Measurements from ENCODE around the gene LDHAL6B. TPM values are rescaled to one million over a fixed set of nuclear protein-coding genes. Genes with fewer than 3 reads are reported as not detected.
"Not testable (repeated sequence)": the region's sequence is repeated elsewhere in the genome, so short reads cannot be mapped to it uniquely, and the experiment has no call there.

LDHAL6B gene
- not detected in 2 replicates for total RNA-seq (2014; rRNA removed; shearing (Covaris generic))

DNA sequence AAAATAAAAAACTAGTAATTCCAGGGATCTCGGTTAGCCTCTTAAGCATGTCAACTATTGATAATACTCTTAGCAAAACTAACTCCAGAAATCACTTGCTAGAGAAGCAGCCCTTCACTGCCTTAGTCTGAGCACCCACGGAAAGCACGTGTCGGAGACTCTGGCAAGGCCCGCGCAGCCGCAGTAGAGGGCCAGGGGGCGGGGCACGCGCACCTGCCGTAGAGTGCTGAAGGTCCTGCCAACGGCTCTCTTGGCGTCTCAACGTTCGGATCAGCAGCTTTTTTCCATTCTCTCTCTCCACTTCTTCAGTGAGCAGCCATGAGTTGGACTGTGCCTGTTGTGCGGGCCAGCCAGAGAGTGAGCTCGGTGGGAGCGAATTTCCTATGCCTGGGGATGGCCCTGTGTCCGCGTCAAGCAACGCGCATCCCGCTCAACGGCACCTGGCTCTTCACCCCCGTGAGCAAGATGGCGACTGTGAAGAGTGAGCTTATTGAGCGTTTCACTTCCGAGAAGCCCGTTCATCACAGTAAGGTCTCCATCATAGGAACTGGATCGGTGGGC lies at the start of gene LDHAL6B:
TSS of gene LDHAL6B (plus strand) at position 221 of the 561 bp plus-strand sequence. CDS start at position 319, 98 bp downstream.
- no peak for DNase-seq (ENCODE audit: low spot score)

DNA sequence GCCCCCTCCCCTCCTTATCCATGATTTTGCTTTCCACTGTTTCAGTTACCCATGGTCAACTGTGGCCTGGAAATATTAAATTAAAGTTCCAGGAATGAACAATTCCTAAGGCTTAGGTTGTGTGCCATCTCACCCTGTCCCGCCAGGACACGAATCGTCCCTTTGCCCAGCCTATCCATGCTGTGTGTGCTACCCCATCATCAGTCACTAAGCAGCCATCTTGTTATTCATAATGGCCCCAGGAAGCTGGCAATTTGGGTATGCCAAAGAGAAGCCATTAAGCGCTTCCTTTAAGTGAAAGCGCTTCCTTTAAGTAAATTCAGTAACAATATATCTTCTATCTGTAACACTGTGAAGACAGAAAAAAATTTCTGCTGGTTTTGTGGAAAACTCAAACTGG lies 49.2 kb upstream of the LDHAL6B start:
- DNase-seq (ENCODE audit: low spot score), result no peak

DNA sequence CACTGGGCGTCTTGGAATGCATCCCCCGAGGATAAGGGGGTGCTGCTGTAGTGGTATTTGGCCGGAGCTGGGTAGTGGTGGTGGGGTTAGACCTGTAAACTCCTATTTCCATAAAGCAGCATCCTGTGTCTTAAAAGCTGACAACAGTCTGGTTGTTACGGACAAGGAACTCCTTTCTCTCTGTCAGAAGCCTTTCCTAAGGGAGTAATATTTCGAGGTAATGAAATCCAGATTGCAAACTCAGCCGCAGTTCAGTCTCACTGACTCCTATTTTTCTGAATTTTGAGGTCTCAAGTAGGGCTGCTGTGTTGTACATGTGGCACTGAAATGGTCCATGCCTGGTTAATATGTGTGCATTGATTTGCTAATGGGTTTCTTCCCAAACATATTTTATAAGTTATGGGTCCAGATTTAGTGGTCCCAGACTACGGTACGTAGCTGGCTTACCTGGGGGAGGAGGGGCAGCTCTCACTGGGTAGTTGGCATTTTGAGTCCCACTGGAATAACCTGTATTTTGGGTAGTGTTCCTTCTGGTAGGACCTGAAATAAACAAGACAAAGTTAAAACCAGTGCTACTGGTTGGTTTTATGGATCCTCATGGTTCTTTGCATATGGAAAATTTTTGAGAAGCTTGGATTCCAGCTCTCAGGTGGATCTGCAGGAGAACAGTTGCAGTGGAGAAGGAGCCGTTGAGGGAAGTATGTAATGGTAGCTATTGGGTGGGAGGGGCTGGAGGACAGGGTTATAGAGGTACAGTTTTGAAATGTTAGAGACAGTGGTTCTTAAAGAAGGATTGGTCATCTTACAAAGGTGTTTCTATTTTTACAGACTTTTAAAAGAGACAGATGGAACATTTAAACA lies 48.6 kb upstream of the LDHAL6B start:
- DNase-seq (ENCODE audit: low spot score), result no peak

DNA sequence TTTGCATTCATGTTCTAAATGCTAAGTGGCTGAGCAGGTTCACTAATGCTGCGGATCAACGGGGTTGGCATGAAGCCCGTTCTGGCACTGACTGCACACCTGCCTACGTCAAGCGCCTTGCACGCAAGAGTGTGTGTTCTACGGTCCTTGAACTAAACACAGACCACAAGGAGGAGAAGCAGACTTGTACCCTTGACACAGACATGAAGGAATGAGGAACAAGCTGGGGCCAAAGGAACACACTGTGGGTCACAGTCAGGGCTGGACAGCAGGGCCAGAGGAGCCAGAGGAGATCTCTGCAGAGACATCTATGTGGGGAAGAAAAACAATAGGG lies 48.0 kb upstream of the LDHAL6B start:
- no peak for DNase-seq (ENCODE audit: low spot score)

DNA sequence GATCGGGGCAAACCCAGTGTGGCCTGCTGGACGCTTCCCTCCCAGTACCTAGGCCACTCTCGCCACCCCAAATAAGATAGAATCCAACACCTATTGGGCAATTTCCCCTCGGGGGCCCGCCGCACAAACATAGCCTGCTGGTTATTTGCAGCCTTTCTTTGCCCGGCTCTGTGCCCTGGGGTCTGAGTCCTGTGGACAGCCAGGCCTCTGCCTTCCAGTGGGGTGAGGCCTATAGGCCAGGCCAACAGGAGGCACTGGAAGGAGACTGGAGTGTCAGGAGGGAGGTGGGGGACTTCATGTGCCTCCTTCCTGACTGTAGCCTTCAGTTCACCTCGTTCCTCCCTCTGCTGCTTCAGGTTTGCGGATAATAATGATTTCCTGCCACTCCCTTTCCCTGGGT lies 47.4 kb upstream of the LDHAL6B start:
- DNase-seq (ENCODE audit: low spot score), result no peak

DNA sequence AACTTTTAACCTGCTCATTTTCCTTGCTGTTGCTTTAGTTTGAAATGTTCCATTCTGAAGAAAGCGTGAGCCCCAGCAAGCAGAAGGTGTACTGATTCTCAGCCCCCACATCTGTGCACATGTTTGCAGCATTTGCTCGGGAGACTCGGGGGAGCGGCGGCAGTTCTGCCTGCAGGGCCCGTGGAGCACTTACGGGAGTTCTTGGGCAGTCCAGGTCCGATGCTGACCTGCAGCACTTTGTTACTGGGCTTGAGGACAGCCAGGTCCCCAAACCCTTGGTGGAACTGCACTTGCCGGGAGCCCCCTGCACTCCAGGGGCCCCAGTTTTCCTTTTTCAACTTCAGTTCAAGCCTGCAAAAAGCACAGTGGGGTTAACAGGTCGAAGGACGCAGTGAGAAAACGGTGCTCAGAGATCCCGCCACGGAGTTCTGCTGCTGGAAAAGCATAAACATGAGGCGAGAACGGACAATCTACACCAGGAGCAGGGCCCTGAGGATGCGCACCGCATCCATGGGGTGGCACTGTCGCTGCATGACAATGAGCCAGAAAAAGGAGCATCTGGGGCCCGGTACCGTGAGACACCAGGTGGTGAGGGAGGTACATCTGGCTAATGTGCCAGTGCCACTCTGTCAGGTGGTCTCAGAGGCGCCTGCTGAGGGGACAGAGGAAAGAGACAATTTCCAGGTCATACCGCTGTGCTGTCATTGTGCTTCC lies 45.6 kb upstream of the LDHAL6B start:
- DNase-seq (ENCODE audit: low spot score), result no peak

DNA sequence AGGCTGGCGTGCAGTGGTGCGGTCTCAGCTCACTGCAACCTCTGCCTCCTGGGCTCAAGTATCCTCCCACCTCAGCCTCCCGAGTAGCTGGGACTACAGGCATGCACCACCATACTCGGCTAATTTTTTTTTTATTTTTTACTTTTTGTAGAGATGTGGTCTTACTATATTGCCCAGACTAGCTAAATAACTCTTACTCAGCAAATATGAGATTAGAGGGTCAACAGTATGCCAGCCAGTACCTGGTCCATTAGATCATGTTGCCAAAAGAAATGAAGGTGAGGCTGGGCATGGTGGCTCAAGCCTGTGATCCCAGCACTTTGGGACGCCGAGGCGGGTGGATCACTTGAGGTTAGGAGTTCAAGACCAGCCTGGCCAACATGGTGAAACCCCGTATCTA lies 44.6 kb upstream of the LDHAL6B start:
- DNase-seq (ENCODE audit: low spot score), result not testable (repeated sequence)

DNA sequence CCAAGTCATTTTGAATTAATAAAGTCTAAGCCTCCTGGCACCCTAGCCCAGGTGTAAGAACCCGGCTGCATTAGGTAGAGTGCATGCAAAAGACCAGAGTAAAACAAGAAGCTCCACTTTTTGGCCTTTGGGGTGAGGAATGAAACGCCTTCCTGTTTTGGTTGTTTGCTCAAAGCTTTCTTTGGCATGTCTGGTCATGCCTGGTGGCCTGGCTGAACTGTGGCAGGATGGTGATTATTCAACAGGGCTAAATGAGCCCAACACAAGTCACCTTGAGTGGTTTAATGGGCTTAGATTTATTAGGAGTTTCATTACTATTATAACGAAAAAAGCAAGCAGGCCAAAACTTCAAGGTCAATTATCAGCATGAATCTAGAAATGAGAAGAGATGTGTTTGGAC lies 40.9 kb upstream of the LDHAL6B start:
- DNase-seq (ENCODE audit: low spot score), result no peak

DNA sequence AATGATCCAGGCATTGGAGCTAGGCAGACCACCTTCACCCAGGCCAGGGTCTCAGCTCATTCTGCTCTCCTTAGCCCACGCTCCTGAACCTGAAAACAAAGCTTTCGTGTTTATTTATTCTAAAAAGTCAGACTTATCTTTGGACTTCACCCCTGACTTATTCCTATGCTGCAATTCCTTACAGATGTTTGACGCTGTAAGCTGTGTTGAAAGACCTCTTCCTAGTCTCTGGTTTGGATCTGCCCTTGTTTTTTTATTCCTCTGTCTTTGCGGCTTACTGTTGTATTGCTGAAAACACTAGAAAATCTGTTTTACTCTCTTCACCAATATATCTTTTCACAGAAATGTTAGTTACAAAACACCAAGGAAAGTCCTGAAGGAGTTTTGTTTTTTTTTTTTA lies 40.5 kb upstream of the LDHAL6B start:
- DNase-seq (ENCODE audit: low spot score), result no peak

DNA sequence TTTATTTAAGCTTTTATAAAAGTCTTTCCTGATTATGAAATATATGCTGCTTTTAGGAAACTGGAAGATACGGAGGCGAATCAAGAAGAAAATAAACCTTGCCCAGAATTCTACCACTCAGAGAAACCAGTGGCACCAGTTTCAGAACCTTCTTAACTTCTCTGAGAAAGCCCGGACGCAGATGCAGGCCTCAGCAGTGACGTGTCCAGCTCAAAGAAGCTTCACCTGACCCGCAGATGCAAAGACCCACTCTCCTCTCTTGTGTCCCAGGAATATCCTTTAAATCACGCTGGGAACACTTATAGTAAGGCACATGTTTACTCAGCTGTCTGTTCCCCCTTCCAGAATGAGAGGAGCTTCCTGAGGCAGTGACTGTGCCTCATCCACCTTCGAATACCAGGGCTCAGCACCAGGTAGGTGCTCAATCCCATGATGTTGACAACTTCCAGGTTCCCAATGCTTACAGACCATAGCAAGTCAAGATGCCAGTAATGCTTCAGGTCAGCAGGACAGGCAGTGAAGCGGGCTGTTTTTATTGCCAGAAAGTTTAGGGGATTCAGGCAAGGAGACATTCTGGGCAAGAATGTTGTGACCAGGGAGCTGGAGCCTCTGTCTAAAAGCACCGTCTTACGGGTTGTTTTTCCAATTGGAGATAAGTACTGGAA lies 39.9 kb upstream of the LDHAL6B start:
- DNase-seq (ENCODE audit: low spot score), result no peak

DNA sequence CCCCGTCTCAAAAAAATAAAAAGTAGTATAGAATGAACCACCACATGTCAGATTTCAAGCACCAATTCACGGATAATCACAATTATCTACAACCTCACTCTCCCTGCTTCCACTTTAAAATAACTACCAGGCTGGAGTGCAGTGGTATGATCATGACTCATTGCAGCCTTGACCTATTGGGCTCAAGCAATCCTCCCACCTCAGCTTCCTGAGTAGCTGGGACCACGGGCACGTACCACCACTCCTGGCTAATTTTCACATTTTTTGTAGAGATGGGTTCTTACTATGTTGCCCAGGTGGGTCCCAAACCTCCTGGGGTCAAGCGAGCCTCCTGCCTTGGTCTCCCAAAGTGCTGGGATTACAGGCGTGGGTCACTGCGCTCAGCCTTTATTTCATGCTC lies 38.1 kb upstream of the LDHAL6B start:
- peak; percentile 48 for DNase-seq (ENCODE audit: low spot score)

DNA sequence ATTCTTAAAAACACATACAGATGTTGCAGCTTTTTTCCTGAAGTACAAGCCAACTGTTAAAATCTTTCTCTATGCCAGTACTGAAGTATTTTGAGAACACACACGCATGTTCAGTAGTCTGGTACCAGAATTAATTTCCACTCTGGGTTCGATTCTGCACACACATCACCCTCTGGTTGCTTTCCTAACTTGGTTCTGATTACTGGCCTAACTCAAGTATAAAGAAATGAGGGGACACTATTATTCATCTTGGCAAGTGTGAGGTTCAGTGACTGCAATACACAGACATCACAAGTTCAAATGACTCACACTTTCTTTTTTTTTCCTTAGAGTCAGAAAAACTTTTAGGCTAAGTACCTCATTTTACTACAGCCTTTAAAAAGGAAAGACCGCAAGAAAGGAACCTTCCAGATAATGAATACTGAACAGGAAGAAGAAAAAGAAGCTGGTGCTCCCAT lies 37.4 kb upstream of the LDHAL6B start:
- DNase-seq (ENCODE audit: low spot score), result peak; percentile 58

DNA sequence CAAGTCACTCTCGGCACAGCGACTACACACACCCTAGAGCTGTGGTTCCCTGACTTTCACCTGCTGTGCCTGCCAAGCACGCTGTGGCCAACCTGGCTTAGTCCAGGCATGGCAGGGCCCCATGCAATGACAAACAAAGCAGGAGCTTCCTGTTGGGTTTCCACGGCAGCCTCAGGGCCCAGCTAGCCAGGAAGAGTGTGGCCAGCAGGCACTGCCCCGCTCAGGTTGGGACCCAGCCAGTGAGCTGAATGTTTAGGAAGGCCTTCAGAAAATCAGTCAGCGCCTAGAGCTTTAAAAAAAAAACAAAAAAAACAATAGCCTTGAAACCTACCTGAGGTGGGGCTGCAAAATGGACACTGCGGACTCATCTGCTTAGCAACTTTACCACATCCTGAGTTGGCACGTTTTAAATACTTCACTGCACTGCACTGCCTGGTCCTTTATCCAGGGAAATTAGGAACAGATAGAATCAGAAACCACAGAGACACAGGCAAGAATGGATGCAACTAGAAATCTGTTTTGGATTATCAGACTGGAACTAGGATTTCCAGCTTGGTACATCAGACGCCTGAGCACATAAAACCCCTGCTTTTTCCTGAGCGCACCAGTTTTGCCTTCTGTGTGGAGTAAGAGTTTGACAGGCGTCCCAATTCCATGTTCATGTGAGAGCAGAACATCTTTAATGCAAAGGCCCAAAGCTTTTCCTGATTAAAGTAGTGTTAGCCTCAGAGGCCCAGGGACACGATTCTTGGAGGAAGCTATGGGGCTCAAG lies 36.2 kb upstream of the LDHAL6B start:
- peak; percentile 92 for DNase-seq (ENCODE audit: low spot score)

DNA sequence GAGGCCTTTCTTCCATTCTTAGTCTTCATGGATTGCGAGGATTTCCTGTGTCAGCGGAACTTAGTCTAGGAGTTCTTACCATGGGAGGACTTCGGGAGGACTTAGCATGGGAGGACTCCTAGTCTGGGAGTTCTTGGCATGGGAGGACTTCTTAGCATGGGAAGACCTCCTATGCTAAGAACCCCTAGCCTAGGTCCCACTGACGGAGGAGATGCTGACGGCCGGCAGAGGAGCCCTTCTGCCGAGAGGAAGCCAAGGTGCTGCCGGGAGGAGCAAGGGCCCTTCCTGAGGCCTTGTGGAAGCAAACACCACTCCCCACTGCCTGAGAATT lies 35.6 kb upstream of the LDHAL6B start:
- DNase-seq (ENCODE audit: low spot score), result no peak

DNA sequence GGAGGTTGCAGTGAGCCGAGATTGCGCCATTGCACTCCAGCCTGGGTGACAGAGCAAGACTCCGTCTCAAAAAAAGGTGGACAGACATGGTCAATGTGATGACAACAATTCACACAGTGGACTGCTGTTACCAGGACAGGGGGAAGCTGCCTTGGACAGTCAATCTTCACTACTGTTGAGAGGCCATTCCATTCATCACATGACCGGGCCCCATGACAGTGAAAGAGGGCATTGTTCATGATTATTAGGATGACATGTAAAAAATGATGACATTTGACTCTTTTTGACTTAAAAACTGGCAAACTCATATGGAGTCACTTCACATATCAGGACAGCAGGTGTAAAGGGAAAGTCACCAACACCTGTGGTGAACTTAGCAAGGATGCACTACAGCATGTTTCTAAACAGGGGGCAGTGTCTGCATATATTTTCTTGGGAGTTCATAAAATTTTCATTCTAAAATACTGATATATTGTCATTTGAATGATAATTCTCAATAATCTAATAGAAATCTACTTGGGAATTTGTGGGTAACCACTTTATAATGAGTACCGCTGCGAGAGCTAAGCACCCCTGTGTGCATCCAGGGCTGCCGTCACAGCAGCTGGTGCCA lies 34.2 kb upstream of the LDHAL6B start:
- DNase-seq (ENCODE audit: low spot score), result no peak

DNA sequence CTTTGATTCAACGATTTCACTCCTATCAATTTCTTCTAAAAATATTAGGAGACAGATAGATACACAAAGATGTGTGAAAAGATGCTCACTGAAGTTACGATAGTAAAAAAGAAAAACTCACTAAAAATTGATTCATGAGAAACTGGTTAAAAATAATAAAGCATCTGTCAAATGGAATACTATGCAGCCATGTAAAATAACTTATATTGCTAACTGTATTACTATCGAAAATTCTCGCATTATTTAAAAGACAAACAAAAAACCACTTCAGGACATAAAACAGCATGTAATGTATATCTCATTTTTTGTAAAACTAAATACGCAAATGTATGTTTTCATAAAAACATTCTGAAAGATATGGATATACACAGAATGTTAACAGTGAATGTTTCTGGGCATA lies 33.4 kb upstream of the LDHAL6B start:
- DNase-seq (ENCODE audit: low spot score), result no peak

DNA sequence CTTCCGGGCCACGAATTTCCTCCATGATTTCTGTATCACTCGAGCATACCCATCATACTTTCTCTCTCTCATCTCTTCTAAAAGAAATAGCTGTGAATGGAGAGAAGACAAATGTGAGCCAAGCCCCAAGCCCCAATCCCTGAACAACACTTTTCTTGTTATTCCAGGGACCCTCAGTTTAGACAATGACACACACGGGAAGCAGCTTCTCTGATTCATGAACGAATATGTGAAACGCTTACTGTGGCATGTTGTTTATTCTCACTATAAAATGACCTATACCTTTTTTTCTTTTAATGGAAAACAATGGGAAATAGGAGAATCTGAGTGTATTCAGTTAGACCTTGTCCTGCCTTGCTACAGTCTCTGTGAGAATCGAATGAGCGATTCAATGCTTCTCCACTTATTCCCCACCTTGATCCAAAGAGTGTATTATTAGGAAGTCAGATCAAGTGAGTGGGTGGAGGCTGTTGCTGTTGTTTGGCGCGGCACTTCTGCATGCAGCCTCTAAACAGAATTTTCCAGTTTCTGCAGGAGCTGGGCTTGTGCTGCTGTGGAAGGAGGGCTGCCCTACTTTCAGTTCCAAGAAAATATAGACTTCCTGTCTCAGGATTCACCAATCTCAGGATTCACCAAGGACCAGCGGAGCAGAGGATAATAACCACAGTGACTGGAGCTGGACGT lies 32.4 kb upstream of the LDHAL6B start:
- DNase-seq (ENCODE audit: low spot score), result no peak

DNA sequence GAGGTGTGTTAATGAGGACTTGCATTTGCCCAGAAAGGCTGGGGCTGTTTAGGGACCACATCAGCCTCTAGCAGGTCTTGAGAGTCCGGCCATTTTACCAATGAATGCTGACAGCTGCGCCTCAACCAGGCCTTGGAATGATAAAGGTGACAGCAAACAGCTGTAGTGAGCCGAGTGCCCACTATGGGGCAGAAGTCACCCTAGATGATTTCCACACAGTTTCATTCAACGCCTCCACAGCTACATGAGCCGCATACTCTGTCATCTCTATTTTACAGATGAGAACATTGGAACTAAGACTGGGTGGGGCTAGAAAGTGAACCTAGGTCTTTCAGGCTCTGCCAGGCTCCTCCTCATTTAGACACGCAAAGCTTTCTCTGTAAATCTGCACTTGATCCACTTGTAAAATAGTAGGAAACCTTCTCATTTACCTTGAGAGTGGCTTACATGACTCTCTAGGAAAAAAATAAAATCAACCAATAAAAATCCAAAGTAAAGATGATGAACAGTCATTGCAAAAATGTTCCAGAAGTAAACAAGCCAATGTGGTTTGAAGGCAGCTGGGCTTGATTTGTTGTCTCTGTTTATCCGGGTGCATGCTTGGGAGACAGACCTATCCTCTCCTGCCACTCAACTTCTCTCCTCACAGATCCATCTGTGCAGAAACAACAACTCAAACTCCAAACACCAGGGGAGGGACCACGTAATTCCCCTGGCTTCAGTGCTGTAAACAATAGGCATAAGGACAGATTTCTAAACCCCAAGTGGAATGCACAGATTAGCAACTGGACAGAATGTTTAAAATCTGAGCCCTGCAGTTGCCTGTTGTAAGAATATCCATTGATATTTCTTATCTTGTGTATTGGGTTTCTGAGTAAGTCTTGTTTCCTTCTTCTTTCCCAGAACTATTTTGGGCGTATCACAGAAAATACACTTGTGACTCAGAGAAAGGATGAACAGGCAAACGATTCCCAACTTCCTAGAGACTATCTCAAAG lies 31.5 kb upstream of the LDHAL6B start:
- peak; percentile 84 for DNase-seq (ENCODE audit: low spot score)

DNA sequence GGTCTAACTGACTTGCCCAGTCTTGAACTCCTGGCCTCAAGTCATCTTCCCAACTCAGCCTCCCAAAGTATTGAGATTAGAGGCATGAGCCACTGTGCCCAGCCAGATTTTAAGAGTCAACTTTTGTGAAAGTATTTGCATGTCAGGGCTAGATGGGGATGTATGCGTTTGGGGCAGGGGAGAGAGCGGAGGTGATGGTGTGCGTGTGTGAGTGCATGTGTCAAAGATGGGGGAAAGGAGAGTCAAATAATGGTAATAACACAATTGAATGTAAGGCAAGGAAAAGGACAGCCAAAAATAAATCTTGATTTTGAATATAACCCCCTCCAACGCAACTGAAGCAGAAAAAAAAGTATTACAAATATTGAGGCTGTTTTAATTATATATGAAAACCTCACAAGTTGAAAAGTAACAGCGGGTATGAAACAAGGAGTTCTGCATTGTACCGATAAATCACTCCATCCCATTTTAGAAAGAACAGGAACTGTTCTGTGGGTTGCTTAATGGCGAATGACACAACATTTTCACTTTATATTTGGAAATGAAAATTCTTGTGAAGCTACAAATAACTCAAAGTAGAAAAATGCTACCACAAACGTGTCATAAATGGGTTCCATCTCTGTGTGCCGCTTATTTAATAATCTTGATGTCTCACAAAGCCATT lies 29.9 kb upstream of the LDHAL6B start:
- no peak for DNase-seq (ENCODE audit: low spot score)
